ENCODE results near the gene PTPN4.

The PTPN4 gene

GRCh38 chr2:119838179-119838578 is 78.5 kb downstream of the PTPN4 start:
- no peak overlapping the region for H3K4me3 ChIP-seq (ENCODE audit: low read length)
- no peak for TF ChIP-seq CTCF (IDR thresholded peaks at IDR 0.05; ENCODE audit: insufficient read depth, low read depth, low read length, missing control alignments)
- peak; percentile 60 for DNase-seq (ENCODE audit: low read depth)

- DNase-seq (ENCODE audit: low read depth), result no peak
- H3K4me3 ChIP-seq (ENCODE audit: low read length), result no peak overlapping the region
- no peak for TF ChIP-seq CTCF (IDR thresholded peaks at IDR 0.05; ENCODE audit: insufficient read depth, low read depth, low read length, missing control alignments)
Observed at GRCh38 chr2:119841550-119841949, 81.8 kb downstream of the PTPN4 start.

GRCh38 chr2:119846021-119846420 is 86.3 kb downstream of the PTPN4 start:
- TF ChIP-seq CTCF (IDR thresholded peaks at IDR 0.05; ENCODE audit: insufficient read depth, low read depth, low read length, missing control alignments), result no peak
- DNase-seq (ENCODE audit: low read depth), result peak; percentile 54
- no peak overlapping the region for H3K4me3 ChIP-seq (ENCODE audit: low read length)

GRCh38 chr2:119849838-119850565 is 90.3 kb downstream of the PTPN4 start:
- peak; percentile 75 for DNase-seq (ENCODE audit: low read depth)
- H3K4me3 ChIP-seq (ENCODE audit: low read length), result no peak overlapping the region
- TF ChIP-seq CTCF (IDR thresholded peaks at IDR 0.05; ENCODE audit: insufficient read depth, low read depth, low read length, missing control alignments), result no peak

GRCh38 chr2:119852214-119852613 is 92.5 kb downstream of the PTPN4 start:
- no peak for TF ChIP-seq CTCF (IDR thresholded peaks at IDR 0.05; ENCODE audit: insufficient read depth, low read depth, low read length, missing control alignments)
- DNase-seq (ENCODE audit: low read depth), result no peak
- H3K4me3 ChIP-seq (ENCODE audit: low read length), result no peak overlapping the region

- DNase-seq (ENCODE audit: low read depth), result no peak
- TF ChIP-seq CTCF (IDR thresholded peaks at IDR 0.05; ENCODE audit: insufficient read depth, low read depth, low read length, missing control alignments), result no peak
- H3K4me3 ChIP-seq (ENCODE audit: low read length), result no peak overlapping the region
Observed at GRCh38 chr2:119853777-119854399, 94.2 kb downstream of the PTPN4 start.

Measured in epithelial cell of esophagus (primary cell).